Pancreas (tissue), 10 donors: Measurements from ENCODE around the gene MLLT10. TPM values are rescaled to one million over a fixed set of nuclear protein-coding genes. Genes with fewer than 3 reads are reported as not detected.

Experiments
- ATAC-seq, 4 donors: fragments of 200-7000 bp; cut with Tn5 transposase; one replicate each; pipeline versions ENCODE4 v1.8.0 to v1.9.1; 2020; ENCODE audit warnings: mild to moderate bottlenecking in 4 of 4, moderate library complexity in 4 of 4
- DNase-seq, 6 donors: peaks; one replicate each; pipeline ENCODE4 v3.0.0-alpha.2; 2020
- FAIRE-seq: peaks from 2 replicates; lab custom pipeline; 2012; peaks lifted over from hg19 to GRCh38; lab: Jason Lieb, UNC
- H3K27ac ChIP-seq, 4 donors: fragments of 200-600 bp; sonication (generic); 1 replicate in 3 of 4; 2 replicates in 1 of 4; pipeline versions ENCODE4 v1.5.0 to v1.8.0; 2020
- H3K27me3 ChIP-seq, 4 donors: fragments of 200-600 bp; one replicate each; pipeline ENCODE4 v1.8.0; 2021
- H3K36me3 ChIP-seq, 3 donors: fragments of 200-600 bp; sonication (generic) in 1 of 3; one replicate each; pipeline versions ENCODE4 v1.5.0 to v1.8.0; 2020 to 2021
- H3K4me1 ChIP-seq, 3 donors: fragments of 200-600 bp; one replicate each; pipeline ENCODE4 v1.8.0; 2021
- H3K4me3 ChIP-seq, 4 donors: fragments of 200-600 bp; sonication (generic) in 2 of 4; one replicate each; pipeline versions ENCODE4 v1.5.0 to v1.8.0; 2020 to 2021
- H3K9me3 ChIP-seq, 4 donors: fragments of 200-600 bp; one replicate each; pipeline ENCODE4 v1.8.0; 2021
- WGBS, 2 donors: extraction: QIAGEN DNeasy Blood & Tissue Kit; methylation state at CpG; one replicate each; pipeline ENCODE4 v1.1.7; 2013; 5-methylcytosine and 5-hydroxymethylcytosine counted together
- intact Hi-C, 3 donors: fragments of 100-400 bp; cut with DNase I; formaldehyde crosslinking; loops; one replicate each; pipeline versions ENCODE4 v1.11.1 to v1.14.2; 2022
- polyA plus RNA-seq, 2 donors: library from polyadenylated mRNA; stranded (reverse); fragments of 200-250 nt; gene quantifications; one replicate each; pipeline ENCODE4 v1.2.3, GENCODE V29; 2013
- total RNA-seq, 6 donors: library from RNA; stranded (reverse); fragmentation: NEBNext Ultra II Directional in 4 of 6; extraction: Animal tissue kit (Norgen Biotek cat#: 25700) in 4 of 6; gene quantifications; one replicate each; pipeline versions ENCODE4 v1.2.1 to v1.2.4, GENCODE V29; 2021 to 2023
- TF ChIP-seq, protein P1 (sequence below), 4 donors: fragments of 200-600 bp; sonication (generic) in 3 of 4; IDR thresholded peaks; one replicate each; pipeline versions ENCODE4 v1.5.0 to v1.8.0; 2021; ENCODE audit warnings: antibody characterized with exemption in 4 of 4
- donor health status: healthy with polysubstance abuse.
- donor health status: DM: no; HTN: no; CAD: no; lungs with moderate emphysema.
- donor health status: DM: no; HTN: no; CAD: no.
- donor health status: control.
- donor health status: control.
- donor health status: Bipolar disorder and iron deficiency.
- donor health status: DM: yes; HTN: yes; CAD: no.
- donor health status: DM: no; HTN: no; CAD: no.
- donor health status: DM: no; HTN: no; CAD: no.
- donor health status: DM: yes; HTN: yes; CAD: no.

Gene MLLT10
- total and polyA plus RNA-seq, 8 donors, result 10.7 to 25.1 (median 15.0) TPM

DNA sequence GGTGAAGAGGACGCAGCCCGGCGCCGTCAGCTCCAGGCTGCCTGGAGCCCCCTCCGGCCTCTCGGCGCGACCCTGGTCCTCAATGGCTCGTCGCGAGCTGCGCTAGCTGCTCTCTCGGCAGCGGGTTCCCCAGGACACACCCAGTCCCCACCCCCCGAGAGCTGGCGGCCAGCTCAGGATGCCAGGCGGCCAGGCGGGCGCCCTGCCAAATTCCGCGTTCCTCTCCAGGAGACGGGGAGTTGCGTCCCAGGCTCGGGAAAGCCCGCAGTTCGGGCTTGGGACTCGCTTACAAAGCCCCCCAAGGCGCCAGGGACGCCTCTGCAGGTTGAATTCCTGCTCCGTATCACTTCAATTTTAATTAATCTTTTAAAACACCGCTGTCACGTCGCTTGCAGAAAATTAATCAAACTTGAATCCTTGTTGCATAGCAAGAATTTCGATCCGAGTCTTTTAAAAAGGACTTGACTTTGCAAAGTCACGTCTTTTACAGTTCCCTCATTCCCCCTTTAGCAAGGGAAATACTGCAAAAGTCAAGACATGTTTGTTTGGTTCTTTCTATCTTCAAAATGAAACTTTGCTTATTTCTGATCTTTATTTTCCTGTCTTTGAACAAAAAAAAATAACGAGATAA, 36.7 kb upstream of the MLLT10 start:
- intact Hi-C loops, result no loop called here
- Histone ChIP-seq H3K4me3 (peak overlapping the region; percentile 44 to 84 (median 55)), H3K27me3 (no peaks in the 10 kb centered on the region), H3K9me3 (no peaks in the 10 kb centered on the region), H3K27ac (peak overlapping the region in 2 of 4 donors; percentile 13 to 28), H3K4me1 (peaks cover 0 to 3% (median 0%) of the 10 kb centered on the region in 3 donors), H3K36me3 (no peaks in the 10 kb centered on the region)
- TF ChIP-seq, protein P1, sequence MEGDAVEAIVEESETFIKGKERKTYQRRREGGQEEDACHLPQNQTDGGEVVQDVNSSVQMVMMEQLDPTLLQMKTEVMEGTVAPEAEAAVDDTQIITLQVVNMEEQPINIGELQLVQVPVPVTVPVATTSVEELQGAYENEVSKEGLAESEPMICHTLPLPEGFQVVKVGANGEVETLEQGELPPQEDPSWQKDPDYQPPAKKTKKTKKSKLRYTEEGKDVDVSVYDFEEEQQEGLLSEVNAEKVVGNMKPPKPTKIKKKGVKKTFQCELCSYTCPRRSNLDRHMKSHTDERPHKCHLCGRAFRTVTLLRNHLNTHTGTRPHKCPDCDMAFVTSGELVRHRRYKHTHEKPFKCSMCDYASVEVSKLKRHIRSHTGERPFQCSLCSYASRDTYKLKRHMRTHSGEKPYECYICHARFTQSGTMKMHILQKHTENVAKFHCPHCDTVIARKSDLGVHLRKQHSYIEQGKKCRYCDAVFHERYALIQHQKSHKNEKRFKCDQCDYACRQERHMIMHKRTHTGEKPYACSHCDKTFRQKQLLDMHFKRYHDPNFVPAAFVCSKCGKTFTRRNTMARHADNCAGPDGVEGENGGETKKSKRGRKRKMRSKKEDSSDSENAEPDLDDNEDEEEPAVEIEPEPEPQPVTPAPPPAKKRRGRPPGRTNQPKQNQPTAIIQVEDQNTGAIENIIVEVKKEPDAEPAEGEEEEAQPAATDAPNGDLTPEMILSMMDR (IDR thresholded peaks at IDR 0.05), result no peak
- peak; percentile 61 for FAIRE-seq
- DNase-seq, result peak; percentile 88 to 99 (median 95)
- peak; percentile 69 to 79 (median 76) for ATAC-seq
- 1 to 2% methylated on average over 34 to 37 of the region's 37 CpGs for WGBS, 2 donors

DNA sequence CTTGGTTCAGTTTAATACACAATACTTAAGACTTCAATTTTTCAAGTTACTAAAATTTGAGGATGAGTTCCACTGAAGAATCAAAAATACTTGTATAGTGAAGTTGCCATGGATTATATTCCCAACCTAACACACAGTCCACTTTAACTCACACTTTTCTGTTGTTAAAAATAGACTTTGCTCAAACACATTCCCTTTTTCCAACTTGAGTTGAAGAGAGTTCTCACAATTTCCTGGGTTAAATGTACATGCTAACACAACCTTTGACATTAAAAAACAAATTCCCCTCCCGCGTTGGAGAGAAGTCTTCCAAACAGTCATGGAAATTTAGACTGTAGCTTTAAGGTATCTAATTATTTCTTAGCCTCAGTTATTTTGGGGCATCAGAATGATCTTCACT, 35.7 kb upstream of the MLLT10 start:
- no peak overlapping the region for H3K4me3 ChIP-seq
- WGBS, 2 donors, result 87 to 96% methylated on average over 2 of the region's 2 CpGs
- no peak overlapping the region for H3K27ac ChIP-seq
- peaks cover 0 to 3% (median 0%) of the 10 kb centered on the region in 3 donors for H3K4me1 ChIP-seq
- no peaks in the 10 kb centered on the region for H3K27me3 ChIP-seq
- FAIRE-seq, result no peak
- intact Hi-C loops, result no loop called here
- TF ChIP-seq, protein P1 (IDR thresholded peaks at IDR 0.05), result no peak
- DNase-seq, result no peak
- ATAC-seq, result no peak
- no peaks in the 10 kb centered on the region for H3K36me3 ChIP-seq
- H3K9me3 ChIP-seq, result no peaks in the 10 kb centered on the region

DNA sequence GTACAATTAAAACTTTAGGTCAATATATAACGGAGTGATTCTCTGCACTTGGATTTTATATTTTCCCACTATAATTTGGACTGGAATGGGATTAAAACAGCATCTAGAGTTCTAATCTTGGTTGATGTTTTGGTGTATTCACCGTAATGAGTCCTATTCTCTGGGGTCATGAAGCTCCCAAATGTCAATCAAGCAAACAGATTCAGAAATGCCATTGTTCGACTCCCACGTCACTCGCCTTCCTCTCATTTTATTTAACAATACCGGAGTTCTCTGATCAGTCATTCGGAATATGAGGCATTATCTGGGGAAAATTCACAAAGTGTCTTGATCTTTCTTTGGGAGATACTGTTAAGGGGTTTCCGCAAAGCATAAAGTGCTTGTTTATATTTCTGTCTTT, 35.0 kb upstream of the MLLT10 start:
- peaks cover 0 to 3% (median 0%) of the 10 kb centered on the region in 3 donors for H3K4me1 ChIP-seq
- no peaks in the 10 kb centered on the region for H3K9me3 ChIP-seq
- WGBS, 2 donors, result 95 to 97% methylated on average over 8 of the region's 8 CpGs
- intact Hi-C loops, result no loop called here
- no peaks in the 10 kb centered on the region for H3K36me3 ChIP-seq
- ATAC-seq (no peak), FAIRE-seq (no peak), DNase-seq (no peak)
- TF ChIP-seq, protein P1 (IDR thresholded peaks at IDR 0.05), result no peak
- H3K27ac ChIP-seq, result no peak overlapping the region
- H3K27me3 ChIP-seq, result no peaks in the 10 kb centered on the region
- H3K4me3 ChIP-seq, result no peak overlapping the region

DNA sequence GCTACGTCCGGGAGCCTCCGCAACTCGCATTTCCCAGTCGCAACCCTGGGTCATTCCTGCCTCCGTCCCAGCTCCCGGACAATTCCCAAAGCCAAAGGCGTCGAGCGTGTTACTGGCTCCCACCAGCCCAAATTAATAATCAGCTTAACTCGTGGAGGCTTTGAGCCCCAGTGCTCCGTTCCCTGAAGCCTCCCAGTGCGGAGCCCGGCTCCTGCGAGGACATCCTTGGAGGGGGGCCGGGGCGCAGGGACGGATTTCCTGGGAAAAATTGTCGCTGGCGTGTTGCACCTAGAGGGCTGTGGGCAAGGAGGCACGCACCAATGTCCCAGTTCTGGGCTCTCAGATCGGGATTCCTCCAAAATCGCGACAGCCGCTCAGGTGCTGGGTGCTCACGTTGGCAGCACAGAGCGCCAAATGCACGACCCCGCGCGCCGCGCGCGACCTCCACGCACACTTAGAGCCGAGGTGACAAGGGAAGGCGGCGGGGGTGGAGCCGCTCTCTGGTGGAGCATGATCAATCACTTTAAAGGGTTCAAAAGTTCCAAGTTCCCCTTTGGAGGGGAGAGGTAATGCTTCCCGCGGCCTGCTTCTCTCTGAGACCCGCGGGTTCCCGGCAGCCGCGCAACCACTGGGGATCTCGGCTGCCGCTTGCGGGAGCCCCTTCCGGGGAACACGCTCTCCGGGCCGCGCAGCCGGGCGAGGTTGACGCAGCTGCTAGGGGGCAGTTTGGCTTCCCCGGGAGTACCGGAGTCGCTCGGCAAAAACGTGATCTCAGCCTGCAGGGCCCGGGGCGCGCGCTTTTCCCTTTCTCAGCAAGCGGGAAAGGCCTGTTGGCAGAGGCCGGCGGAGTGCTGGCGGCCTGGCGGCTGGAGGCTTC, 34.1 kb upstream of the MLLT10 start:
- intact Hi-C loops, result no loop called here
- TF ChIP-seq, protein P1 (IDR thresholded peaks at IDR 0.05), result no peak
- no peak for ATAC-seq
- Histone ChIP-seq H3K9me3 (no peaks in the 10 kb centered on the region), H3K27ac (no peak overlapping the region), H3K27me3 (no peaks in the 10 kb centered on the region), H3K36me3 (no peaks in the 10 kb centered on the region), H3K4me3 (peak overlapping the region in 1 of 4 donors; percentile 12), H3K4me1 (no peaks in the 10 kb centered on the region)
- DNase-seq, result peak in 1 of 6 donors; percentile 64
- FAIRE-seq, result no peak
- WGBS, 2 donors, result 75 to 80% methylated on average over 66 to 72 of the region's 72 CpGs
